Transverse colon (tissue), 3 donors: ENCODE measurements around the gene RFPL1.

Experiments used
- CTCF ChIP-seq, 5 experiments: fragments of 200-600 bp in 3 of 5; fragments of 450-650 bp in 2 of 5; sonication (generic) in 3 of 5; IDR thresholded peaks; 1 replicate in 2 of 5; 2 replicates in 3 of 5; pipeline ENCODE4 v1.5.1; 2016 to 2017; ENCODE audit warnings: antibody characterized with exemption in 5 of 5, inconsistent platforms in 3 of 5, mild to moderate bottlenecking in 2 of 5, moderate library complexity in 1 of 5
- EP300 ChIP-seq: sonication (generic); formaldehyde crosslinking; IDR thresholded peaks from one replicate; pipeline ENCODE4 v1.6.1; 2017; ENCODE audit warnings: antibody characterized with exemption, low read depth
- POLR2A ChIP-seq: fragments of 450-650 bp; IDR thresholded peaks from one replicate; pipeline ENCODE4 v1.6.1; 2016; ENCODE audit warnings: antibody characterized with exemption, mild to moderate bottlenecking, moderate library complexity

GRCh38 chr22:29473001-29473400, 34.6 kb downstream of the RFPL1 start:
- no peak for TF ChIP-seq EP300
- TF ChIP-seq POLR2A = no peak
- TF ChIP-seq CTCF (IDR thresholded peaks at IDR 0.05) = no peak
